Measurements from ENCODE around the gene TM4SF20.
A peak's percentile ranks its signal among the peaks of the same experiment; 100 is the strongest.

The TM4SF20 gene, protein sequence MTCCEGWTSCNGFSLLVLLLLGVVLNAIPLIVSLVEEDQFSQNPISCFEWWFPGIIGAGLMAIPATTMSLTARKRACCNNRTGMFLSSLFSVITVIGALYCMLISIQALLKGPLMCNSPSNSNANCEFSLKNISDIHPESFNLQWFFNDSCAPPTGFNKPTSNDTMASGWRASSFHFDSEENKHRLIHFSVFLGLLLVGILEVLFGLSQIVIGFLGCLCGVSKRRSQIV

DNA sequence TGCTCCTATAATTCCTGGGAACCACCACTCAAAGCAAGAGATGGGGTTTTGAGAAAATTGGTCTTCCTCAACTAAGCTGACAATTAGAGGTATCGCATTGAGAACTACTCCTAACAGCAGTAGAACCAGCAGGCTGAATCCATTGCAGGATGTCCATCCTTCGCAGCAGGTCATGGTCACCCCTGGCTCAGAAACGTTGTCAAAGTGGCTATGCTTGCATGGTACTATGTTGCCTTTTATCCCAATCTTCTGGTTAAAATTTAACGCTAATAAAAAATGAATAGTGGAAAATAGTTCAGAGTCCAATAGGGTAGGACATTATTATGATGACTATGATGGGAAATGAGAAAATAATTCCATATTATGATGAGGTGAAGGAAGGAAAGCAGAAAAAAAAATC is at the start of gene TM4SF20:
TM4SF20 (minus strand) TSS at position 212 of the 400 bp plus-strand sequence; CDS start at position 174, 38 bp downstream.
- DNase-seq (ENCODE audit: low spot score), result no peak

DNA sequence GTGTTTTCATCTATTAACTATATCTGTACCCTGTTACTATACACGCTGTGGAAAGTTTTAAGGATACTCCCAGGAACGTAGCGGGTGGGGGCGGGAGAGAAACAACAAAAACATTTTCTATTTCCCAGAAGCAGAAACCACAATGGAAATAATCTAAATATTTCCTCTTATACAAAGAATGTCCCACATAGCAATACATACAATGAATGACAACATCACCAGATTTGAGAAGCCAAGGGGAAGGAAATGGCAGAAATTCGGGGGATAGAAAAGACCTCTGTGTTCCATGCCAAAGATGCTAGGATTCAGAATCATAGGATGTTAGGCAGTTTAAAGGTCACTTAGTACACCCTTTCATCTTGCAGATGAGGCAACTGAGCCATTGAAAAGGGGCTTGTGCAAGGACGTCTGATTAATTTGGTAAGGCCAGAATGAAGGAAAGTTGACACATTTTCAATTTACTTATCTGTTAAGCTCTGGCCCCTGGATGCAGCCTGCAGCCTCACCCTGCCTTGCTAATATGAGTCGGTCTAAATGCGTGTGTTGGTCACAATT is 49.7 kb upstream of the TM4SF20 start:
- DNase-seq (ENCODE audit: low spot score), result no peak

DNA sequence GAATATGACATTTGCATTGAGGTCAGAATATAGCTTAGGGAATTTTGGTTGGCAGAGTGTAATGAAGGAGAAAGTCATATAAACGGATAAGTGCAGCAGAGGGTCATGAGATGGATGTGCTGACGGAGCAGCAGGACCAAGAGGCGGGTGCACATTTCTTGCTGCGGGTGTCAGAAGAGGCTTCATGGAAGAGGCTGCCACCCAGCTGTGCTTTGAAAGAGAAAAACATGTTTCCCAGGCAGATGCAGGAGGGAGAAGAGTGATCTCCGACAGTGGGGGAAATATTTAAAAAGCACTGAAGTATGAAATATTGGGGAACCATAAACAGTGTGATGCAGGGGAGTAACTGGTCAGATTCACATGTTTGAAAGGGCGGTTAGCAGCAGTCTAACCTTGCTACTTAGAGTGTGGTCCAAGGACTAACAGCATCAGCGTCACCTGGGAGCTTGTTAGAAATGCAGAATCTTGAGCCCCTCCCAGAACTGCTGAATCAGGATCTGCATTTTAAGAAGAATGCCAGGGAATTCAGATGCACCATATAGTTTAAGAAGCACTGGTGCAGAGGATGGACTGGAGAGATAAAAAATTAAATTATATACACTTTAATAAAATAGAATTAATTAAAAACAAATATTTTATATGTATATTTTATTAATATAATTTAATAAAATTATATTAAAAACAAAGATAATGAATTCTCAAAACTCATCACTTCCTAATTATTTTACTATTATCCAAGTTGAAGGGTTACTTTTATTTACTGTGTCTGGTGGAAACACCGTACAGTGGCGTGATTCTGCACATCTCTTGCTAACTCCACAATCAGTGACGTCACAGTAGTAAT is 44.8 kb upstream of the TM4SF20 start:
- DNase-seq (ENCODE audit: low spot score), result no peak

DNA sequence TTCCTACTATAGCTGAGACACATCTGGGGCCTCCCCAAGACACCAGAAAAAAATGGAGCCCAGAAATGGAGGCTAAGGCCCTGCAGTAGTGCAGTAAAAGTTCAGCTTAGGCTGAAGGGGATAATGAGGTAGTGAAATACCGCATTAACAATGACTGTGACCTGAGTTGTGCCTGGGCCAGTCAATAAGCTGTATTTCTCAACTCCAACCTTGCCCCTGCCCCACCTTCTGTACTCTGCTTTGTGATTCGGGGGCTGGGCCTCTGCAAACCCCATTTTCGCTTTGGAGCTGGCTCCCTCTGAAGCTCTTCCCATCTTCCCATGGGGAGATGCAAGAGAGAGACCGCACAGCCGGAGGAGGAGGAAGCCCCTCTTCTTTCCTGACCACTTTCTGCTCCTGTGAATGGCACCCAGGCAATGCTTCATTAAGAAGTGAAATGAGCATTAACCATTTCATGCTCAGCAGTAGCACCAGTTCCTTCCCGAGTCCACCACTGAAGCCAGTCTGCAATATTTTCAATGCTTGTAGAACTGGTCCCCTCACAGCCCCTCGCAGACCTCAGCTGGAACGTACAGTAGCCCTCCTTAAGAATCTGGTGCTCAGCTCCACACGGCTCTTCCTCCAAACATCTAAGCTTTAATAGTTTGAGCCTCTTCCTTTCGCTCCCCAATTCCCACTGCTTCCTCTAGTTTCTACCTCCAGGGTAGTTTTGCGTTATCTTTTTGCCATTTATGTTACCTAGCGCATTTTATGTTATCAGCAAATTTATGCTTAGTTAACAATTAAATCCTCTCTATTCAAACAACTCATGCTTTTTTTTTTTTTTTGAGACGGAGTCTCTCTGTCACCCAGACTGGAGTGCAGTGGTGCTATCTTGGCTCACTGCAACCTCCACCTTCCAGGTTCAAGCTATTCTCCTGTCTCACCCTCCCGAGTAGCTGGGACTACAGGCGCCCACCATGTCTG is 41.3 kb upstream of the TM4SF20 start:
- no peak for DNase-seq (ENCODE audit: low spot score)

DNA sequence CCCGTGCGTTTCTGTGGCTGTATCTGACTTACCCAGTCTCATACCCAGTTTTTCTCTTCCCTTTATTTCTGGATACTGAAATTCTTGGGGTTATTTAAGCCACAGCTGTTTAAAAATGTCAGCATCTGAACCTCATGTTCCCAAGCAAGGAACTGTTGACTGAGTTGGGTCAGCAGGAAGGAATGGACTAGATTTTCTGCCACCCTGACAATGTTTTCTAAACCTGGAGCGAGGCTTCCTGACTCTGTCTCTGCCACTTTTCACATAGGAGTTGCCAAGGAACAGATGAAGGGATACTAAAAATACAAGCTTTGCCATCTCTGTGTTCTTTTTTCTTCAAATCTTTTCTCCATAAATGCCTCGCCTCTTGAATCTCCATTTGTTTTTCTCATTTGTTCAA is 37.6 kb upstream of the TM4SF20 start:
- DNase-seq (ENCODE audit: low spot score), result no peak

DNA sequence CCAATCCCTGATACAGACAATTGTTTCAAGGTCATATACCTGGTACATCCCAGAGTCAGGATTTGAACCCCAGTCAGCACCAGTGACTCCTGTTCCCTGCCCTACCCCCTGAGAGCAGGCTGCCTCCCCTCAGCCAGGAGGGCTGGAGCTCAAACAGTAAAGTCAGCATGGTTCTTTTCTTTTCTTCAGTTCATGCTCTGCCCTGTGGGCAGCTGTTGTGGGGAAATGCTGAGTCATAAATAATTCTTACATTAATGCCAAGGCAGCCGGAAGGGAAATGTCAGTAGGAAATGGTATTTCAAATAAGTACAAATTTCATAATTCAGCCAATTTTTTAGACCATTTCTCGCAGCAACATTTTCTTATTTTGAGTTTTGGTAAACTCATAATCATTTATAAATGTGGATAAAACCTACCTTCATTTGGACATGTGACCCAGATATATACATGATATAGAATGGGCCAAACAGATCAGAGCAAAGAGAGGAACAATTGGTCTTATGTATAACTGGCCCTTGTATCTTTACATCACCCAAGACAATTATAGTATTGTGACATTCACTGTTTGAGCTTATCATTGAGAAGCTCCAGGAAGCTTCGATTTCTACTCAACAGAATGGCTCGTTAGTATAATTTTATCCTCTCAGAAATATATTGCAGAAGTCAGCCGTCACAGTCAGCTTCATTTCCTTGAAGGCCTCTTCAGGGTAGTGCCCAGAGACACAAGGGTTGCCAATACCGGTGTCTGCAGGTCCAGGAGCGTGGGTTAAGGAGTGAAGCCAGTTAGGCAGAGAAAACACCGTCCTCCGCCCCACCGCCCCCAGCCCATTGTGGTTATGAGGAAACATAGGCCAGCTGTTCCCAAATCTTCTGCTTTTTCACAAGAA is 36.7 kb upstream of the TM4SF20 start:
- DNase-seq (ENCODE audit: low spot score), result no peak

DNA sequence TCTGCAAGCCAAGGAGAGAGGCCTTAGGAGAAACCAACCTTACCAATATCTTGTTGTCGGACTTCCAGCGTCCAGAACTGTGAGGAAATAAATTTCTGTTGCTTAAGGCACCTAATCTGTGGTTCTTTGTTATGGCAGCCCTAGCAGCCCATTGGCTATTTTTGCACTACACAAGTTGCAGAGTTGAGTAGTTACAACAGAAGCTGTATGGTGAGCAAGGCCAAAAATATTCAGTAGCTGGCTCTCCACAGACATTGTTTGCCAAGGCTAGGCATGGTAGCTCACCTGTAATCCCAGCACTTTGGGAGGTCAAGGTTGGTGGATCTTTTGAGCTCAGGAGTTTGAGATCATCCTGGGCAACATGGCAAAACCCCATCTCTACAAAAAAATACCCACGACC is 35.7 kb upstream of the TM4SF20 start:
- DNase-seq (ENCODE audit: low spot score), result no peak

DNA sequence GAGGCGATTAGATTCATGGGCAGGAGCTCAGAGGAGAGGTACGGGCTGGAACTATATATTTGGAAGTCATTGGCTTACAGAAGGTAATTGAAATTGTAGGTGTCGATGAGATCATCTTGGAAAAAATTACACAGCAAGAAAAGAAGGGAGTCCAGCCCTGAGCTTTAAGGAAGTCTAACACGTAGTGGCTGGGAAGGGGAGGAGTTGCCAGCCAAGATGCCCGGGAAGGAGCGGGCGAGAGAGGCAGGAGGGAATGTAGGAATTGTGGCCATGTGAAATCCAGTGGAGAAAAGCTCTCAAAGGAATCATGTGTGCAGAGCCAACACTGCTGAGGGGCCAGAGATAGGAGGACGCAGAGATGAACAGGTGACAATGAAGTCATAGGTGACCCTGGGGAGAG is 34.3 kb upstream of the TM4SF20 start:
- no peak for DNase-seq (ENCODE audit: low spot score)

DNA sequence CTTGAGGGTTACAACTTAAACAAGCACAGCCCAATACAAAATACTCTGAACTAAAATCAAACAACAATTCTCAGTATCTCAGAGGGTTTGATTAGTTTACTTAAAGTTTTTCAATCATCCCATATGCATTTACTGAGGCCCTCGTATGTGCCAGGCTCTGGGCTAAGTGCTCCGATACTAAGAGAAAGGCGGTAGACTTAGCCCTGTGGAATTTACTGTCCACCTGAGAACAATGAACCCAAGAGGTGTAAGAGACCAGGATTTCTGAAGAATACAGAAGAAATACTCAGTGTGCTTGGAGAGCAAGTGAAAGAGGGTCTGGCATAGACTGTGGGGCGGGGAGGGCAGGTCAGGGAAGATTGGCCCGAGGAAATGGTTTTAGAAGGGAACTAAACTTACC is 33.8 kb upstream of the TM4SF20 start:
- DNase-seq (ENCODE audit: low spot score), result no peak

DNA sequence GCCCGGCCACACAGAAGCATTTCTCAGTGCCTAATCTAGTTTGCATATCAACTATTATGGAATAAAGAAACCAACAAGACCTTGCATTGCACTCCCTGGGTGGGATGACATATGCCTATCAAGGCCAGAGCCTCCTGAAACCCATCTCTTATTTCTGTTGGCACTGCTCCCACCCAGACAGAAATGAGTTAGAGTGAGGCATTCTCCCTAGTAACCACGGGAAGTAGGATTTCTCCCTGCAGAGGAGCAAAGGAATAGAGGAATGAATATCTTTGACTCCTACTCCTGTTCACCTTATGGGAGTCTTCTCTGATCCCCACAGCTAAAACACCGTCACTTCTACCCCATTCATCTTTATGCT is 32.9 kb upstream of the TM4SF20 start:
- no peak for DNase-seq (ENCODE audit: low spot score)

DNA sequence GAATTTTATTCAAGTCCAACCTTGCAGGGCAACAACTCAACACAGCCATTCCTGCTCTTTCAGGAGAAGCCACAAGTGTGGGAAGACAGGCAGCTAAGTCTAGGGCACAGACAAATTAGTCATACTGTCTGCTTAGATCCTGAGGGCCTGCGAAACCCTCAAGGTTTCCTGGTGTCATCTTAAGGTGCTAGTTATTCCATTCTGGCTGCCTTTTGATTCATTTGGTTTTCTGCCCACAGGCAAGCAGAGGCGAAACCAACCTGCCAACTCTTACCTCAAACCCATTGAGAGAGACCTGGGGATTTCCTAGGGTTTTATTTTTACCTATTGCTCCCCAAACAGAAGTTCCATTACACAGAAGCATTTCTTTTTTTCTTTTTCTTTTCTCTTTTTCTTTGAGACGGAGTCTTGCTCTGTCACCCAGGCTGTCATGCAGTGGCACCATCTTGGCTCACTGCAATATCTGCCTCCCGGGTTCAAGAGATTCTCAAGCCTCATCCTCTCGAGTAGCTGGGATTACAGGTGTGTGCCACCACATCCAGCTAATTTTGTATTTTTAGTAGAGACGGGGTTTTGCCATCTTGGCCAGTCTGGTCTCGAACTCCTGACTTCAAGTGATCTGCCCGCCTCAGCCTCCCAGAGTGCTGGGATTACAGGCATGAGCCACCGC is 32.3 kb upstream of the TM4SF20 start:
- DNase-seq (ENCODE audit: low spot score), result no peak

DNA sequence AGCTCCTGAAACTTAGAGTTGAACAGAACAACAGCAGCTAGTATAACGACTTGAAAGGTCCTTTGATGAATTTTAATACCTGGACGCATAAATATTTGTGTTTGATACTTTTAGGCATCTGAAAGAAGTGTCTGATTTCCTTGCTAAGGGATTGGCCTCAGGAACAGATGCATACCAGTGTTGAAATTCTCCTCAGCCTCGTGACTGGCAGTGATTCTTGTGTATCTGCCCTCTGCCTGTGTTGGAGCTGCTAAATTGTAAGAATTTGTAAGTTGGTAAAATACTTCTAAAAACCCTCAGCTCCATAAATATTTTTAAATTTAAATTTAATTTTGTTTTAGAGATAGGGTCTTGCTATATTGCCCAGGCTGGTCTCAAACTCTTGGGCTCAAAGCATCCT is 31.1 kb upstream of the TM4SF20 start:
- DNase-seq (ENCODE audit: low spot score), result no peak

DNA sequence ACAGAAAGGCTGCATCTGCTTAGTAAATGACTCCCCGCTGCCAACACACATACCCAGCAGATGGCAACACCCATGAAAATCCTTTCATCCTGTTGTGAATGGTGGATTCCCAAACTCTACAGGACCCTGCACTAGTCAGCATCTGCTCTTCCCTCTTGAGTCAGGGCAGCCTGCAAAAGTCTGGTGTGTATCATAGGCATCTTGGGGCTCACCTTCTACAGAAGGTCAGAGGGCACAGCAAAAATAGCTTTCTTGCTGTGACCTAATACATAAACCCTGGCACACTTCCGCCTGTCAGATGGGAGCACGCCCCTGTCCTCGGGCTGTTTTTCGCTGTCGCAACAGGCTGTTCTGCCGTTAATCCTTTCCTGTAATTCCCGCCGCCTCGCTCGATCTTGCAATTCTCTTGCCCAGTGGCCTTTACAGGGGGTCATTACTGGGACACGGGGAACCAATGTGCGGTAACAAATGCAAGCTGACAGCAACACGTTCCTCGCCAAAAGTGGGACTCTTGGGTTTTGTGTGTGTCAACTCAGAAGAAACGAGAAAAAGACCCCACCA is 28.6 kb upstream of the TM4SF20 start:
- DNase-seq (ENCODE audit: low spot score), result no peak

DNA sequence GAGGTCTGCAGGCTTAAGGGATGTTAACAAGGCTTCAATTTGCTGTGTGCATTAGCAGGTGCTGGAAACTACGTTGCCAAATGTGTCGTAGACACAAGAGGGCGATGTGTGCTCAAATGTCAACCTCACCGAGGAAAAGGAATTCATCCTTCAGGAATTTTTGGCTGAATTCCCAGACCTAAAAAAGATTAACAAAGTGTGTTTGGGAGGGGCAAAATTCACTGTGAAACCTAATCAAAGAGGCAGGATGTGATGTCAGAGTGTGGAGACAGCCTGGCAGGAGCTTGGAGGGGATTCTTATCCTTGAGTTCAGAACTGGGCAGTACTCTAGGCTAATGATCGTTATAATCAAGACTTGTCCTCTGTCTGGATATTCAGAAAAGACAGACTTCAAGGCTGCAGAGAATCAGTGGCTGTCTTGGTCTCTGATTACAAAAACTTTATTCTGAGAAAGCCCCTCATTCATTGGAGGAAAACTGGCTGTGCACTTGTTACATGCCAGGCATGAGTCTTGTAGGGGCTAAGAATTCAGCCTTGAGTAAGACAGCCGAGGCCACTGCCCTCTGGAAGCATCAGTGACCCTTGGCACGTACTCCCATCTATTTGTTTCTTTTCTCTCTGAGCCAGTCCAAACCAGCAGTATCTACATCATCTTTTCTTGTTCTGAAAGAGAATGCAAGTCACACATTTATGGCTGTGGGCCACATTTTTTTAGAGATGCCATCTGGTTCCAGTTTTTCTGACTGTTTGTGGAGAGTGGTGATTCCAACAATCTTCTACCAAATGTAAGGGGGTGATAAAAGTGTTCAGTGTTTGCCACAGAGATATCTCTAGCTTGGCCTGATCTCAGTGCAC is 27.3 kb upstream of the TM4SF20 start:
- peak; percentile 24 for DNase-seq (ENCODE audit: low spot score)

DNA sequence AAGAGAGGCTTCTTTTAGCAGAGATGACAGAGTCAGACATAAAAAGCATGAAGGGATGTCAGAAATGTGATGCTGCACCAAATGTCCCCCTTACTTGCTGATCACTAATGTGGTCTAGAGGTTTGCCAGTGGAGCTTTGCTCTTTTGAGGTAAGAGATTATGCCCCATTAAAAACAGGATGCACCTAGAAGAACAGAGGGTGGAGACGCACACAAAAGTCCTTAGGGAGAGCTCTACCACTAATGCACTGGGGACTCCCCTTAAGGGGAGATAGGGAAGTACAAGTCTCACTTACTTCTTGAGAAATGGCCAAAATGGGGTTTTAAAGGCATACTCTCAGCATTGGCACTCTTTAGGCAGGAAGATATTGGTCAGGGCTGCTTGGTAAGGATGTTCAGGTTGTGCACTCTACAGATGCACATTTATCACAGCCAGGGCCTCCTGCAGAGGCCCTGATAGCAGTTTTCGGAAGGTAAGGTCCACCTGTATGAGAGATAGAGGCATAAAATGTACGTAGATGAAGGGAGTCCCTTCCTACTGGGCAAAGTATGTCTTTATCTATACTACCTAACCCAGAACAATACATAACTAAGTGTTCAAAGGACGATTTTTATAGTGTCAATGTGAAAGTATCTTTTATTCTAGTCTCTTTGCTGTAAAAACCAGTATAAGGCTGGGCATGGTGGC is 25.6 kb upstream of the TM4SF20 start:
- DNase-seq (ENCODE audit: low spot score), result peak; percentile 45

DNA sequence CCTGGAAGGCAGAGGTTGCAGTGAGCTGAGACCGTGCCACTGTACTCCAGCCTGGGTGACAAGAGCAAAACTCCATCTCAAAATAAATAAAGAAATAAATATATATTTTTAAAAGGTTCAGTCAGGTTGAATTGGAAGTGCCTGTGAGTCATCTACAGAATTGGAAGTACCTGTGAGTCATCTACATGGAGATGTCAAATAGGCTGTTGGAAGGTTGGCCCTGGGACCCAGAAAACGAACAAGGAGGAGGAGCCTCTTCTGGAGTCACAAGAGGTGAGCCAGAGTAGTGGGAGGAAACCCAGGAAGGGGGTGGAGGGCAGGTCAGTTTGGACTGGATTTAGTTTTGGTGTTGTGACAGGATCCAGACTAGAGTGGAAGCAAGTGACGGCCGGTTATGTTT is 23.9 kb upstream of the TM4SF20 start:
- no peak for DNase-seq (ENCODE audit: low spot score)

DNA sequence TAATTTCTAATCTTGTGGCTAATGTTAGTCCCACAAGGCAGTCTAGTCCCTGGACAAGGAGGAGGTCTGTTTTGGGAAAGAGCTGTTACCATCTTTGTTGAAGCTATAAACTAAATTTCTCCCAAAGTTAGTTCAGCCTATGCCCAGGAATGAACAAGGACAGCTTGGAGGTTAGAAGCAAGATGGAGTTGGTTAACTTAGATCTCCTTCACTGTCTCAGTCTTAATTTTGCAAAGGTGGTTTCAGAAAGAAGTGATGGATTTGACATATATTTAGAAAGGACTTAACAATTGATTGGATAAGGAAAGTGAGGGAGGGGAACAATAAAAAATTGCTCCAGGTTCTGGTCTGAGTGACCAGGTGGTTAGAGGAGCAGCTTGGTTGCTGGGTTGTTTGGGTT is 23.2 kb upstream of the TM4SF20 start:
- no peak for DNase-seq (ENCODE audit: low spot score)

DNA sequence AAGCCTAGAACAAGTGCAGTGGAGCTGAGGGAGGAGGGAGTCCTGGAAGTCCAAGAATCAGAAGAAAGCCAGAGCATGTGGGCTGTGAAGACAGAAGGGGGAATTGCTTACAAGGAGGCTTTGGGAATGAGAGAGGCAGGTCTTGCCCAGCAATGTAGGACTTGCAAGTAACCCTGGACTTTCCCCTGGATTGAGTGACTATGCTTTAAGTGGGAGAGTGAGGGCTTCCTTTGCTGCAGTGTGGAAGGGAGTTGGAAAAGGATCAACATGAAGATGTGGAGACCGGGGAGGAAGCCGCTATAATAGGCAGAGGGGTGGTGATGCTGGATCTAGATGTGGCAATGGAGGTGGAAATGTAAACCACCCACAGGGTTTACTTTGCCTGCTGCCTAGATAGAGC is 22.4 kb upstream of the TM4SF20 start:
- DNase-seq (ENCODE audit: low spot score), result no peak
